ENCODE data around the gene CUEDC1. TPM values are rescaled to one million over a fixed set of nuclear protein-coding genes. Genes with fewer than 3 reads are reported as not detected.

CUEDC1 gene
- total RNA-seq, 1 donor from 2014 or later: 3.9 TPM

DNA sequence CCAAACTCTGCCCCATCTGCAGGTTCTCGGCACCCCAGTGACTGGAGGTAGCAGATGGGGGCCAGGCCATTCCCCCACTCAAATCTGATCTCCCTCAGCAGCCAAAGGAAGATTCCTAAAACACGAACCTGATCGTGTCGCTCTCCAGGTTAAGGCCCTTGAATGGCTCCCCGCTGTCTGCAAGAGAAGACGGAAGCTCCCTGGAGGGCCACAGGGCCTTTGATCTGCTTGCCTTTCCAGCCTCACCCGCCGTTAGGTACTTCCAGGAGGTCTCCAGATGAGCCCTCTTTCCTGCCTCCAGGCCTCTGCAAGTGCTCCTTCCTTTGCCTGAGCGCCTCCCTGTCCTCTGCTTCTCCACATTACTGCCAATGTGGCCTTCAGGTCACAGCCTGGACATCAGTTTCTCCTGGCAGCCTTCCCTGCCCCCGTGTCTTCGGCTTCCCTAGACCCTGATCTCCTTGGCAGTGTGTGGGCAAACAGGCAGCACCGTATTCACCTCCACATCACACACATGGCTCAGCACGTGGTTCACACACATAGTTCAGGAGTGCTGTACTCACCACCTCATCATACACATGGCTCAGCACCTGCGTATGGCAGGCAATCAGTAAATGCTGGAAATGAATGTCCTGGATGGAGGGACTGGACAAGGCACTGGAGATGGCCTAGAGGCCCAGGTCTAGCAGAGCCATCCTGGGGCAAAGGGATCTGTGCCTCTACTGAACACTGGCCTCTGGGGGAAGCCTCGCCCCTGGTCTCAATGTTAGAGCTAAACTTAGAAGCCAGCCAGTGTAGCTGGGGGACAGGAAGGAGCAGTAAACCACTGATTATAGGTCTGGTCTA, 79.0 kb downstream of the CUEDC1 start:
- no peak for DNase-seq (ENCODE audit: low read depth in 2 of 2)

DNA sequence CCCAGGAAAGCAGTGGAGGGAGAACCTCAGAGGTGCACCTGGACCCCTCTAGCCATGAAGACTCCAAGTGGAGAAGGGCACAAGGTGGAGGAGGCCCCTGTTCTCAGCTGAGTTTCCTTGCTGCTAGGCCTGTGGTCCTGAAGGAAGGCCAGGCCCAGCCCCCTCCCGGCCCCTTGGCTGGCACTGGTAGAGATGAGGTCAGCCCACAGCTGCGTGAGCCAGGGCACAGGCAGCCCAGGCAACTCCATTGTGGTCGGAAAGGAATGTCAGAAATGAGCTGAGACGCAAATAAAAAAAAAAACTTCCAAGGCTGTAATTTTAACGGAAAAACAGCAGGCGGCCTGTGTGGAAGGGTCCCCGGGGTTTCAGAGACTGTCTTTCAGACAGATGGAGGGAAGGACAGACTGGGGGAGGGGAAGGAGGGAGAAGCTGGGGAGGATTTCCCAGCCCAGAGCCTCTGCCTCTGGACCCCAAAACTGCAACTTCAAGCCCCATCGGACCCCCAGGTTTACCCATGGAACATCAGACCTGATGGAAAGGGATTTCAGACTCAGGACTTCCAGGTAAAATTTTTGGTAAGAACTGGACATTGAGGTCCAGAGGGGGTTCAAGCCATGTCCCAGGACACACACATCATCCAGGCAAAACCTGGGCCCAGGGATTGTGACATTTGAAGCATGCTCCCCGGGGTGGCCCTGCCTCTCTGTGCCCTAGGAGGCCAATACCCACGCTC, 79.8 kb downstream of the CUEDC1 start:
- DNase-seq (ENCODE audit: low read depth in 2 of 2): peak; percentile 47 to 95

DNA sequence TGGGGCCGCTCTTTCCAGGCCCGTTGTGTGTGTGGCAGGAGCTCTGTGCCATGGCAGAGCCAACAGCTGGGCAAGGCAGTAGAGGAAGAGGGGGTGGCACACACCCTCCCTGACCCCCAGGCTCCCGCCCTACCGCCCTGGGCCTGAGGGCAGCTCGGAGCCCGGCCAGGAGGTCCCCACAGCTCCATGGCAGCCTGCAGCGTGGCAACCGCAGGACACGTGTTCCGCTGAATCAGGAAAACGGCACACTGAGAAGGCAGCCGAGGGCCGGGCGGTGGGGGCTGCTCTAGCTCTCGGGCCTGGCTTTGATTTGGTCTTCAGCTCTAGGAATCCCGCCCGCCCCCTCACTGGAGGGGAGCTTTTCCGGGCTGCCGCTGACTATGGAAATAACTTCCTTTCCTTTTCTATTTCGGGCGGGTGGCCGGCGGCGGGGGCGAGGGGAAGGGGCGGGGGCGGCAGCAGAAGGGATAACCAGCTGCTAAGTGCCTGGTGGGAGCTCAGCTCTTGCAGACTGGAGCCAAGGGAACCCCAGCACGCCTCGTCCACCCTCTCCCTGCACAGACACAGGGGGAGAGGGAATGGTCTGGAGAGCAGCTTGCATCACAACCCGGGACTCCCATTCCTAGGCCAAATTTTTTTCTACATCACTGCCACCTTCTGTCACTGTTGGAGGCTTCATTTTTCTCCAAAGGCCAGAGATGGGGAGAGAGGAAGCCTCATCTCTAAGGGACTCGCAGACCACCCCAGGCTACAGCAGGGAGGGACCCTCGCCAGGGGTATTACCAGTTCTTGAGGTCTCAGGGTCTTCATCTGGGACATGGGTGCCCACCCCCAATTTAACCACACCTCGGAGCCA, 80.5 kb downstream of the CUEDC1 start:
- peak; percentile 46 to 94 for DNase-seq (ENCODE audit: low read depth in 2 of 2)

DNA sequence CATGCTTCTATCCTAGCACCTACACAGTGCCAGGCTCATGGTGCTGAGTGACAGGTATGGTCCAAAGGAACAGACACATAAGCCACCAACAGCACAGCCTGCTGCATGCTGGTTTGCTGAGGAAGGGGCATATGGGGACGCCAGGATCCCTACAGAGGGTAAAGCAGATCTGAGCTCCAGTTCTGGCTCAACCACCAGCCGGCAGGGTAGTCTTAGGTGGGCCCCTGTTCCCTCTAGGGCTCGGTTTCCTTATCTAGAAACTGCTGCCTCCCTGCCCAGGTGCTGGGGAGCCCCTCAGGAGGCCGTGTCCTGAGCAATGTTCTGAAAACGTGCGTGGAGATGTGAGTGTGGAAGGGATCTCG, 81.2 kb downstream of the CUEDC1 start:
- DNase-seq (ENCODE audit: low read depth in 2 of 2): no peak

DNA sequence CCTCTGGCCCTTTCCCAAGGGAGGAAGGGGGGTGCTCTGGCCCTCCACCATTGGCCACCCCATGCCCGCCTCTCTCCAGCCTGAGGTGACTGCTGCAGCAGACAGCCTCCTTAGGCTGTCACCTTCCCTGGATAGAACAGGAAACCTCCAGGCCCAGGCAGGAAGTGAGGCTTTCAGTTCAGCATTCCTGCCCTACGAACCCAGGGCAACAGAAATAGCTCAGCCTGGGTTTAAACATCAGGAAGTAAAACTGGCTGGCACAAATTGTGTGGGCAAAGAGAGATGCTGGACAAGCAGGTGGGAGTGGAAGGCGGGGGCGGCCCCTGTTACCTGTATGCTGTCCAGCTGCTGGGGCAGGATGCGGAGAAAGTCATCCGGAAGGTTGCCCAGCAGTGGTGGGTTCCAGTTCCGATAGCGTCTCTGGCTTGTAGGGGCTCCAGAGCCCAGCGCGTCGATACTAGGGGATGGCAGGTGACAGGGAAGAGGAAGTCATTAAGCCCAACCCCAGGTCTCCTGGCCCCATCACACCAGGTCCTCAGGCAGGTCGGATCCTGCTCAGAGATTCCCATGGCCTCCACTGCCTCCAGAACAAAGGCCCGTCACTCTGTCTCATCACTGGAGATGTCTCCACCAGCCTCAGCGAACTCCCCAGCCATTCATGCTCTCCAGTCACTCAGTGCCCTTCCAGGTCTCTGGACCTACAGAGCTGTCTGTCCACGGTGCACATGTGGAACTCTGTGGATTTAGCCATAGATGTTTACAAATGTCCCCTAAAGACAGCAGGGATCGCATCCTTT, 81.8 kb downstream of the CUEDC1 start:
- peak in 1 of 2 donors; percentile 63 for DNase-seq (ENCODE audit: low read depth in 2 of 2)

DNA sequence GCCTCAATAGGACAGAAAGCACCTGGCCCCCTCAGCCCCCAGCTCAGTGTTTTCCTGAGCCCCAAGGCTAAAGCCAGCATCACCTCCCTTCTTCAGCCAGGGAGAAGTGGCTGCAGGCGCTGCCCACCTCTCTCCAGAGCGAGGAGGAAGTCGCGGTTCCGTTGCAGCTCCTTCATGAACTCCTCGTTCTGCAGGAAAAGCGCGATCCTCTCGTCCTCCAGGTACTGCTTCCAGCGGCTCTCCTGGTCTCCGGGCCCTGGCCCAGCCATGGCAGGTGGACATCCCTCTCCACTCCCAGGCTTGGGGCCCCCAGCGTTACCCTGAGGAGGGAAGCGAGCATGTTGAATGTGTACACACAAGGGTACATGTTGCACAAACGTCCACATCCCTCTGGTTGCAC, 82.7 kb downstream of the CUEDC1 start:
- no peak for DNase-seq (ENCODE audit: low read depth in 2 of 2)

DNA sequence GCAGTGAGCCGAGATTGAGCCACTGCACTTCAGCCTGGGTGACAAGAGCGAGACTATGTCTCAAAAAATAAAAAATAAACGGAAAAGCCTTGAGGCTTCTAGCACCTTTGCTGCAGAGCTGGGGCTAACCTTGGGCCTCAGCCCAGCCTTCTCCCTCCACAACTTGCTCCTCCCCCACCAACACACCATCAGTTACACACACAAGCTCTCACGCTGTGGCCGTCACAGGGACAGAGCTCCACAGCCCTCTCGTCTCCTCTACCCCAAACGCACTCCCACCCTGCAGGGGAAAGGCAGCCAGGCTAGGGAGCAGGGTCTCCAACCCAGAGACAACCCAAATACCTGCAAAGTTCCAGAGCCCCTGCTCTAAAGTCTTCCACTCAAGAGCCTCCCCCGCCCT, 83.3 kb downstream of the CUEDC1 start:
- no peak for DNase-seq (ENCODE audit: low read depth in 2 of 2)

DNA sequence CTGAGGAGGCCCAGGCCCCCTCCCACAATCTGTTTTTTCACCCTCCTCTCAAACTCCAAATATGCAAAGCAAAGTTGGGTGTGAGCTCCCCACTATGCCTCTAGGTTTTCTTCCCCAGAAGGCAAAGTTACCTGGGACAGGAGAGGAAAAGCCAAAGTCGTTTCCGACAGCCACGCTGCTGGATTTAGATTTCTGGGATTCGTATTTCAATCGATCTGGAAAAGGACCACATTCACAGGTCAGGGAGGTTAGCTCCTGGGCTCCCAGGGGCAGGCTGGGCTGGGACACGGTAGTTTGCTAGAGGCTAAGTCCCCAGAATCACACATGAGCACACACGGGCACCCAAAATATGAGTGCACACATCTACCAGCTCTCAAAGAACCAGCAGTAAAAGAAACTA, 84.1 kb downstream of the CUEDC1 start:
- DNase-seq (ENCODE audit: low read depth in 2 of 2): no peak

DNA sequence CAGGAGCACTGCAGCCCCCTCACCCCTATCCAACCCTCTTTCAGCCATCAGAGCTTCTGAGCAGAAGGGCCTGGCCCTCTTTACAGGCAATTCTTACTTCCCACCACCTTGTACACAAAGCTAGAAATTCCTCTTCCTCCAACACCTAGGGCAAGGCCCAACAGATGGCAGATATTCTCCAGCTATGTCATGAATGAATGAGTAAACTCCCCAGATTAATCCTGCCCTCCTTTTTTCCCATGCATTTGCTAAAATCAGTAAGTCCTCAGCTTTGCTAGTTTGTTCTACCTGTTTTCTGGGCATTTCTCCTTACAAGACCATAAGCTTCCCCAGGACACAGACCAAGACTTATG, 85.0 kb downstream of the CUEDC1 start:
- DNase-seq (ENCODE audit: low read depth in 2 of 2): no peak

DNA sequence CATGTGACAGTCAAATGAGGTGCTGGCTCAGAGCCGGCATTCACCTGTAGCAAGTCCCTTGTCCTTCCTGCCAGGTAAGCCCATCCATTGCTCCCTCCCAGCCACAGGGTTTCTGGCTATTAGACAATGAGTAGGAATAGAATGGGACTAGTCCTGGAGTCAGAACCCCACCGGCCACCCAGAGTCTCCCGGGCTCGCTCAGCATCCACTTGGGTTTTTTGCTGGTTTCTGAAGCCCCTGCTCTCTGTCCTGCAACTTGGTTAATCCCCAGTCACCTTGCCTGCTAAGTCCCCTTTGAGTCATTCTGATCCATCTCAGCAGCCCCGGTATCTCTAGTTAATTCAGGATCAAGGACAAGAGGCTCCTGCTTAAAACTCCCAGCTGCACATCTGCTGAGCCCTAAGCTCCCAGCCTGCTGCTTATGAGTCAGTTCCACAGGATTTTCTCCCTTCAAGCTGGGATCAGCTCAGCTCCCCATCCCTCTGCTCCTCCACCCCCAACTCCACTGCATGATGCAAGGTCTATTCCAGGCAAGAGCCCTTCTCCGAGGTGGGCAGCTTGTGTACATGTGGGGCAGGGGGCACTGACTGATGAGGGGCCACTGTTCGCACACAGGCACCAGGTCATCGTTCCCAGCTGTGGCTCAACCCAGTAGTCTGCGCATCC, 85.5 kb downstream of the CUEDC1 start:
- no peak for DNase-seq (ENCODE audit: low read depth in 2 of 2)

DNA sequence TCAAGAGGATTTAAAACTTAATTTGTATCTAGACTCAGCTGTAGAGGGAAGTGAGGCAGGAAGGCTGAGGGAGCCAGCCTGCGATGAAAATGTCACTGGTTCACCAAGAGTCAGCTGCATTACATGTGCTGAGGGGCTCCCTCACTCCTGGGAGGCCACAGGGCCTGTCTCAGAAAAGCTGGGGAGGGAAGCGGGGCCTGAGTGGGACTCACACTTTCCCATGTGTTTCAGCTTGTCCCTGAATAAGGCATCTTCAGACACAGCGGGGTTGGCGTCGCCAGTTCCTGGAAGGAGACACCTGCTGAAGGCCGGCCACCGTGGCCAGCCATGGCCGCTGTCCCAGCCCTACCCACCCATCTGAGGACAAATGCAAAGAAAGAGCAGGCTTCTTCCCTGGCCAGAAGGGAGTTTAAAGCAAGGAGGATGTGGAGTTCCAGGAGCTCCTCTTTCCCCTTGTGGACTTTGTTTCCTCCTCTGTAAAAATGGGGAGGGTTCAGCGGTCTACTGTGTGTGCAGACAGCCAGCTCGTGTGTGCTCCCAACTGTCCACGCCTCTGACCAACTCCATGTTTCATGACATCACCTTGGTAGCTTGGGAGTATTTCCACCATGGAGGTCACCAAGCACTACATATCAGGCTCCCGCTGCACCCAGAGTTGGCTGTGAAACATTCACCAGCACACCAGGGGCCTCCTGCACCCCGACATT, 86.1 kb downstream of the CUEDC1 start:
- DNase-seq (ENCODE audit: low read depth in 2 of 2): no peak

DNA sequence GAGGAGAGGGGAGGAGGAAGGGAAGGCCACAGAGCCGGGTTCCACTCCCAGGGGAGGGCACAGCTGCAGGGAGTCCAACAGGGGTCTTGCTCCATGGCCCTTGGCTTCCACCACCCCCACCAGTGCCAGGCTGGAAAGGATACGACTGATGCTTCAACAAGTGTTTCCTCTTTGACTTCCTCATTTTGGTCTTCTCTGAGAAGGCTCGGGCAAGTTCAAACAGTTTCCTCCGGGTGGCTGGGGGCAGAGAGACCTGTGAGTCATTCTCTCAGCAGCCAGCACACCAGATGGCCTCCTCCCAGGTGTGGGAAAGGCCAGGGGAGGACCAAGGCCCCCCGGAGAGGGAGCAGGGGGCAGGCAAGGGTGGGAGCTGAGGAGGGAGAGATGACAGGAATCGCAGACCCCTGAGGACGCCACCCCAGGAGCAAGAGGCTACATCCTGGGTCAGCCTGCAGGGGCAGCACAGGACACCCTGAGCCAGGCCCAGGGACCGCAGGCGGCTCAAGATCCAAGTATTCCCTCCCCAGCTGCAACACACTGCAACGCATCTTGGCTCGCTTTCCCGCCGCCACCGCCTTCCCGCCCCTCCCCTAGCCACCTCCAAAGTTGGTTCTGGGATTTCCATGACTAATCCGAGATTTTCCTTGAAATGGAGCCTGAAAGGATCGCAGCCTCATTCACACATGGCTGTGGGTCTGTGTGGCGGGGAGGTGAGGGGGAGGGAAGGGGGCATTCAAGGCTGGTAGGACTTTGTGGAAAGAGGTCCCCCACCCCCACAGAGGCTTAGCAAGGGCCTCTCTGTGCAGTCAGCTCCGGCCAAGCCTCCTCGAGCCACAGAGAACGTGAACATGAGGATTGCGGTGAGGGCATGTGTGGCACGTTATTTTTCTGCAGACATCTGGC, 87.0 kb downstream of the CUEDC1 start:
- peak in 1 of 2 donors; percentile 88 for DNase-seq (ENCODE audit: low read depth in 2 of 2)

DNA sequence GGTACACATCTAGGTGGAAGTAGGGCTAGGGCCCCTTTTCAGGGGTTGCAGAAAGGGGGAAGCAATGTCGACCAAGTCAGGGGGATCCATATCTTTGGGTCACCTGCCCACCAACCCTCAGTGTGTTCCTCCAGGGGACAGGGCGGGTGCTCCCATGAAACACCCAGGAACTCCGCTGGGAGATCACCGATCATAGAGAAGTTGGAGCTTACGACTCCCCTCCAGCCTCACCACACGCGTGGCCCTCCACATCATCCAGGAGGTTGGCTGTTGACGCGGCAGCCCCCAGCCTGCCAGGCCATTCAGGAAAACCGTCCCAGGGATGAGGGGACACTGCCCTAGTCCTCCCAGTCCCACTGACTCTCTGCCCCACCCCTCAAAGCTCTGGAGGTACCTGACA, 88.1 kb downstream of the CUEDC1 start:
- DNase-seq (ENCODE audit: low read depth in 2 of 2): no peak

DNA sequence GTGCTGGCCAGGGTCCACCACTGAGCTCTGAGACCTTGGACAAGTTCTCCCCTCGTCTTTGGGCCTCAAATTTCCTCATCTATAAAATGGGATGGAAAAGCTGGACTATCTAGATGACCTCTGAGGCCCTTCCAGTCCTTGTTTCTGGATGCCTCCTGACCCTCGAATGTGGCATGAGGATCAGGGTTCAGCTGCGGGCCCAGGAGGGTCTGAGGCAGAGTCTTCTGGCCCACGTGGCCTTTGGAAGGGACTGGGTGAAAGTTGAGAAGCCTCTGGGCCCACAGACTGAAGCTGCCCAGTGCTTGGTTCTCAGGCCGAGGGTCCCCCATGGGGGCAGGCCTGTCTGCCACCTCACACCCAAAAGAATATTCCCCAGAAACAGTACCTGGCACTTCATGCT, 88.5 kb downstream of the CUEDC1 start:
- no peak for DNase-seq (ENCODE audit: low read depth in 2 of 2)

DNA sequence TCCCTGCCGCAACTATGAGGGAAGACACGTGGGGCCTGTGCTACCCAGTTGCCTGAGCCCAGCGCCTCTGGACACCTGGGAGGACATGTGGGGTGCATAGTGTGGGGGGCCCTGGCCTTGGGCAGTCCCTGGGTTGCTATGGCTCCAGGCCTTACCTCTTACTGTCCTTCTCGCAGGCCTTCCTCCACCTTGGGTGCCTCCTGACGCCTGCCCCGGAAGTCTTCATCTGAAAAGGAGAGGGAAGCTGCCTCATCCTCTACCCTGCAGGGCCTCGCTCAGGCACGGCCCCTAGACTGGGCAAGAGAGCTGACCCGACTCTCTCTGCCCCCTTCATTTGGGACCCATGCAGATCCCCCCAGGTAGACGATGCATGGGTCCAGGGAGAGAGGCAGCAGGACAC, 88.9 kb downstream of the CUEDC1 start:
- no peak for DNase-seq (ENCODE audit: low read depth in 2 of 2)

DNA sequence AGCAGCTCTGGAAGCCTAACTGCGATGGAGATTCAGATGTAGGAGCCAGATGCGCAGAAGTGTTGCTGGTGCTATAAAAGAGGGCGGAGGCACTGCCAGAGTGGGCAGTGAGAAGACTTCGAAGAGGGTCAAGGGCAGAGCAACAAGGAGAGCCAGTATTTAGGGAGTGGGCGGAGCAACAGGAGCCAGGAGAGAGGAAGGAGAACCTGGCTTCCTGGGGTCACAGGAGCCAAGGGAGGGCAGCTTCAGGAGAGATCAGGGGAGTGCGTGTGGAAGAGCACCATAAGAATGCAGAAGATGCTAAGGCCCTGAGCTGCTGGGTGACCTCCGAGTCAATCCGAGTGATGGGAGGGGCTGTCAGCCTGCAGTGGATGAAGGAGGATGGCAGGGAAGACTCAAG, 90.9 kb downstream of the CUEDC1 start:
- no peak for DNase-seq (ENCODE audit: low read depth in 2 of 2)

DNA sequence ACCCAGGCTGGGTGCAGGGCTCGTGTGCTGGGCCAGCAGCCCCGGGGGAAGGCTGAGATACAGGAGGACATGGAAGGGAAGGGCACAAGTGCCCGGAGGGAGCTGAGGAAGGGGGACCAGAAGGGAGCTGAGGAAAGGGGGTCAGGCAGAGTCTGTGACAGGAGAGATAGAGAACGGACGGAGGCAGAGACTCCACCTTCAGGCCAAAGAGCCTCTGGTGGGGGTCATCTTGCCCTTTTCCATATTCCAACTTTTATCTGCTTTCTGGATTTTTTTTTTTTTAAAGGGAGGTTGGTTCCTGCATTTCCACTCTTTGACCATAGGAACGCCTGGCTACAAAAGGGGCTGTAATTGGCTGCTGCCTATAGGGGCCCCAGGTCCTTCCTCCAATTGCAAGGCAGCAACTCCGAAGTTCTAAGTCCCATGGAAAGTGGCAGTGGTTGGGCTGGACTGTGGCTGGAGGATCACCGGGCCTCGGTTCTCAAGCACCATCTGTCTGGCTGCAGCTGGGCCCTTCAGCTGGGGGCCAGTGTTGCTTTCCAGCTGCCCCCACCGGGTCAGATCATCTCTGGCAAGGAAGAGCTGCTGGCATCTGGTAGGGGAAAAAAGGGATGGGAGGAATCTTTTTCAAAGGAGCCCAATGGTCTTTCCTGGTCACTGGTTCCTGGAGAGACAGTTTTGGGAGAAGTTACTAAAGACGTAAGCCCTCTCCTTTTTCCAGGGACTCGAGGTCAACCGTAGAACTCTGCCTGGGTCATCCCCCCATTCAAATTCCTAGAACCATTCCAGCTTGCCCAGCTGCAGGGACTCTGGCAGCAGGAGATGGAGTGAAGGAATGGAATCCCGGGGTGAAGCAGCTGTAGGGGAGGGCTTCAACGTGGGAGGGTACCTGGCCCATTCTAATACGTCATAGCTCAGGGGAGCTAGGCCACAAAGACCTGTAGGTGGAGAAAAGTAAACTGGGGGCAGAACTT, 92.2 kb downstream of the CUEDC1 start:
- no peak for DNase-seq (ENCODE audit: low read depth in 2 of 2)
